H1 (cell line): Measurements from ENCODE around the gene SPINT1. TPM values are rescaled to one million over a fixed set of nuclear protein-coding genes. Genes with fewer than 3 reads are reported as not detected.

ENCODE experiments used
- CTCF ChIA-PET: fragments of 300-600 bp; sonication (Branson Sonifier 250); formaldehyde crosslinking; loops from one replicate; lab custom pipeline; 2021; ENCODE audit not compliant: partially characterized antibody; lab: Charles Lee
- POLR2A ChIA-PET: fragments of 300-600 bp; sonication (Branson Sonifier 250); formaldehyde crosslinking; loops from one replicate; lab custom pipeline; 2021; ENCODE audit warnings: inconsistent platforms; ENCODE audit not compliant: partially characterized antibody; lab: Charles Lee
- DNase-seq, 2 experiments: peaks; one replicate each; pipeline versions ENCODE4 v3.0.0 to v3.0.0-alpha.2; 2010 to 2022; ENCODE audit warnings: low spot score in 2 of 2, low read depth in 1 of 2, mixed read lengths in 1 of 2
- FAIRE-seq: peaks from 2 replicates; lab custom pipeline; 2011; peaks lifted over from hg19 to GRCh38; lab: Jason Lieb, UNC
- H2AFZ ChIP-seq: 2 replicates; pipeline ENCODE4 v1.8.1; 2012; ENCODE audit warnings: low read length, inconsistent platforms
- H2AK5ac ChIP-seq: 2 replicates; pipeline ENCODE4 v1.6.1; 2013; ENCODE audit warnings: low read depth, low read length
- H2BK120ac ChIP-seq: replicated peaks from 2 replicates; pipeline ENCODE3; 2013; ENCODE audit warnings: low read depth, low read length, inconsistent platforms
- H2BK12ac ChIP-seq: 2 replicates; pipeline ENCODE4 v1.6.1; 2013; ENCODE audit warnings: low read depth, low read length
- H2BK15ac ChIP-seq: 2 replicates; pipeline ENCODE4 v1.6.1; 2013; ENCODE audit warnings: low read length
- H2BK20ac ChIP-seq: 2 replicates; pipeline ENCODE4 v1.6.1; 2013; ENCODE audit warnings: low read length
- H2BK5ac ChIP-seq: 2 replicates; pipeline ENCODE4 v1.6.1; 2013; ENCODE audit warnings: low read depth, low read length
- H3K14ac ChIP-seq: 2 replicates; pipeline ENCODE4 v1.6.1; 2013; ENCODE audit warnings: inconsistent platforms; ENCODE audit not compliant: insufficient read length
- H3K18ac ChIP-seq: 2 replicates; pipeline ENCODE4 v1.6.1; 2013; ENCODE audit warnings: low read length; ENCODE audit errors: extremely low read depth
- H3K23ac ChIP-seq: 2 replicates; pipeline ENCODE4 v1.6.1; 2013; ENCODE audit warnings: inconsistent platforms; ENCODE audit not compliant: insufficient read length
- H3K23me2 ChIP-seq: 2 replicates; pipeline ENCODE4 v1.6.1; 2013; ENCODE audit warnings: low read depth, low read length
- H3K27ac ChIP-seq: 2 replicates; pipeline ENCODE4 v1.6.1; 2011; ENCODE audit warnings: low read depth, low read length, inconsistent platforms
- H3K27me3 ChIP-seq, 4 experiments: replicated peaks in 1 of 4; 1 replicate in 1 of 4; 2 replicates in 3 of 4; pipeline versions ENCODE4 v1.6.1 to v1.8.1; 2011 to 2013; ENCODE audit warnings: low read length in 3 of 4, mild to moderate bottlenecking in 3 of 4, inconsistent platforms in 2 of 4, mixed read lengths in 2 of 4, moderate library complexity in 1 of 4; ENCODE audit not compliant: control insufficient read depth in 3 of 4, insufficient read depth in 3 of 4; ENCODE audit errors: extremely low read depth in 1 of 4
- H3K36me3 ChIP-seq, 4 experiments: 2 replicates each; pipeline versions ENCODE4 v1.6.1 to v1.8.1; 2011 to 2013; ENCODE audit warnings: mild to moderate bottlenecking in 4 of 4, low read length in 3 of 4, moderate library complexity in 2 of 4, control low read depth in 1 of 4, inconsistent platforms in 1 of 4; ENCODE audit not compliant: insufficient read depth in 4 of 4, control insufficient read depth in 2 of 4
- H3K4ac ChIP-seq: replicated peaks from 2 replicates; pipeline ENCODE3; 2013; ENCODE audit warnings: low read length, low read depth, mixed read lengths, inconsistent platforms; ENCODE audit not compliant: insufficient read length
- H3K4me1 ChIP-seq, 4 experiments: replicated peaks in 1 of 4; 1 replicate in 1 of 4; 2 replicates in 3 of 4; pipeline versions ENCODE4 v1.6.1 to v1.8.1; 2011 to 2013; ENCODE audit warnings: low read length in 3 of 4, inconsistent platforms in 2 of 4, mixed read lengths in 1 of 4; ENCODE audit not compliant: insufficient read depth in 4 of 4, control insufficient read depth in 3 of 4
- H3K4me2 ChIP-seq, 2 experiments: 2 replicates each; pipeline versions ENCODE4 v1.6.1 to v1.8.1; 2011 to 2013; ENCODE audit warnings: low read depth in 2 of 2, low read length in 2 of 2, control low read depth in 1 of 2, inconsistent platforms in 1 of 2, mild to moderate bottlenecking in 1 of 2; ENCODE audit not compliant: insufficient read depth in 1 of 2
- H3K4me3 ChIP-seq, 4 experiments: fragments of 200-600, 300-600 bp in 1 of 4; sonication (generic), shearing (Covaris generic), sonication (Bioruptor Twin) in 1 of 4; 2 replicates each; pipeline versions ENCODE4 v1.5.1 to v1.8.1; 2011 to 2016; ENCODE audit warnings: low read length in 4 of 4, low read depth in 3 of 4, control low read depth in 2 of 4, inconsistent platforms in 2 of 4, mild to moderate bottlenecking in 2 of 4, mixed read lengths in 1 of 4, moderate library complexity in 1 of 4; ENCODE audit not compliant: insufficient read depth in 2 of 4; ENCODE audit errors: extremely low read depth in 1 of 4
- H3K56ac ChIP-seq: replicated peaks from 2 replicates; pipeline ENCODE3; 2013; ENCODE audit warnings: low read depth, mild to moderate bottlenecking, mixed read lengths, low read length, inconsistent platforms; ENCODE audit not compliant: insufficient read length
- H3K79me1 ChIP-seq: 2 replicates; pipeline ENCODE4 v1.6.1; 2013; ENCODE audit warnings: low read depth, low read length, control low read depth
- H3K79me2 ChIP-seq, 2 experiments: 2 replicates each; pipeline versions ENCODE4 v1.6.1 to v1.8.1; 2012 to 2013; ENCODE audit warnings: low read length in 2 of 2, mild to moderate bottlenecking in 2 of 2, inconsistent platforms in 1 of 2; ENCODE audit not compliant: insufficient read depth in 2 of 2, control insufficient read depth in 1 of 2
- H3K9ac ChIP-seq, 4 experiments: replicated peaks in 1 of 4; 1 replicate in 1 of 4; 2 replicates in 3 of 4; pipeline versions ENCODE4 v1.6.1 to v1.8.1; 2011 to 2013; ENCODE audit warnings: low read depth in 3 of 4, low read length in 3 of 4, control low read depth in 2 of 4, mild to moderate bottlenecking in 2 of 4, moderate library complexity in 2 of 4, inconsistent platforms in 1 of 4; ENCODE audit errors: extremely low read depth in 1 of 4
- H3K9me3 ChIP-seq, 2 experiments: 2 replicates each; pipeline versions ENCODE4 v1.6.1 to v1.8.1; 2012 to 2013; ENCODE audit warnings: mild to moderate bottlenecking in 2 of 2, moderate library complexity in 2 of 2, control low read depth in 1 of 2, inconsistent platforms in 1 of 2, low read depth in 1 of 2, low read length in 1 of 2, mixed read lengths in 1 of 2; ENCODE audit not compliant: insufficient read depth in 2 of 2
- H4K20me1 ChIP-seq, 2 experiments: replicated peaks in 1 of 2; 2 replicates each; pipeline versions ENCODE3 to v1.8.1; 2011 to 2013; ENCODE audit warnings: inconsistent platforms in 2 of 2, low read length in 2 of 2, mild to moderate bottlenecking in 1 of 2; ENCODE audit not compliant: insufficient read depth in 2 of 2, control insufficient read depth in 1 of 2
- H4K5ac ChIP-seq: 2 replicates; pipeline ENCODE4 v1.6.1; 2013; ENCODE audit warnings: low read length, low read depth, mixed read lengths, inconsistent platforms; ENCODE audit not compliant: insufficient read length
- H4K8ac ChIP-seq: 2 replicates; pipeline ENCODE4 v1.8.0; 2013; ENCODE audit warnings: mild to moderate bottlenecking, moderate library complexity, low read length, inconsistent platforms; ENCODE audit not compliant: insufficient read depth; ENCODE audit errors: extremely low read depth
- H4K91ac ChIP-seq: replicated peaks from 2 replicates; pipeline ENCODE3; 2013; ENCODE audit warnings: low read length, mixed read lengths, inconsistent platforms; ENCODE audit not compliant: insufficient read length
- JUN ChIP-seq: IDR thresholded peaks from 2 replicates; pipeline ENCODE4 v1.6.1; 2011; ENCODE audit warnings: low read depth, mild to moderate bottlenecking, improper control_type of control experiment, low read length
- NRF1 ChIP-seq: IDR thresholded peaks from 2 replicates; pipeline ENCODE4 v1.6.1; 2011; ENCODE audit warnings: mild to moderate bottlenecking, low read depth, low read length, improper control_type of control experiment
- SP2 ChIP-seq: IDR thresholded peaks from 2 replicates; pipeline ENCODE4 v1.6.1; 2012; ENCODE audit warnings: mild to moderate bottlenecking, low read length, inconsistent platforms
- WGBS, 2 experiments: shearing (Covaris generic) in 1 of 2; methylation state at CpG; one replicate each; pipeline versions ENCODE4 v1.1.6 to v1.1.7; 2013 to 2015; ENCODE audit warnings: low lambda C conversion rate in 2 of 2, mixed read lengths in 2 of 2, inconsistent platforms in 1 of 2, low coverage in 1 of 2, missing lambda C conversion rate in 1 of 2; ENCODE audit not compliant: insufficient replicate concordance in 2 of 2, insufficient coverage in 1 of 2, insufficient read length in 1 of 2; ENCODE audit errors: extremely low coverage in 1 of 2, missing lambda C conversion rate in 1 of 2; 5-methylcytosine and 5-hydroxymethylcytosine counted together
- polyA plus RNA-seq, 7 experiments: library from polyadenylated mRNA; depleted of rRNA in 3 of 7; stranded (reverse) in 5 of 7; unstranded in 2 of 7; fragments of >200 nt in 5 of 7; fragments of 200-250 nt in 2 of 7; gene quantifications; 1 replicate in 5 of 7; 2 replicates in 1 of 7; 4 replicates in 1 of 7; pipeline versions ENCODE4 v1.2.1 to v1.2.3, GENCODE V29; 2011 to 2013; ENCODE audit warnings: missing spikeins in 2 of 7, mixed read lengths in 2 of 7
- total RNA-seq: library from RNA; stranded (reverse); fragmentation: NEBNext Ultra II Directional; extraction: Animal tissue kit (Norgen Biotek cat#: 25700); gene quantifications from 2 replicates; pipeline ENCODE4 v1.2.1, GENCODE V29; 2021

SPINT1 gene
- total and polyA plus RNA-seq, 2 of the 8 experiments (the other 6 are each of a cell fraction or from before 2014, with no cell fraction given) = 117 to 155 TPM

GRCh38 chr15:40892447-40893012 is 48.7 kb downstream of the SPINT1 start:
- H2BK5ac ChIP-seq = no peak overlapping the region
- no peak overlapping the region for H2BK12ac ChIP-seq
- H3K4ac ChIP-seq = no peak overlapping the region
- no peak overlapping the region for H2BK120ac ChIP-seq
- no peak overlapping the region for H2BK15ac ChIP-seq
- H3K4me1 ChIP-seq = peaks cover 3 to 14% (median 7%) of the 10 kb centered on the region in 4 experiments; a peak in 6 of 7 replicates
- no peak overlapping the region for H3K4me3 ChIP-seq
- no peak overlapping the region for H3K18ac ChIP-seq
- ChIA-PET POLR2A (interaction anchor here (0.6 to 5.0 kb wide), 9 partner anchors 12 to 153 kb away, joined by 3 to 39 read pairs (median 4); partner anchors contain the start of gene SPINT1), CTCF (interaction anchor here (0.5 to 3.1 kb wide), 39 partner anchors 8 to 886 kb away, joined by 3 to 26 read pairs (median 5); partner anchors contain the start of genes DNAJC17, PPP1R14D, RAD51 and ZFYVE19)
- peaks cover 3% of the 10 kb centered on the region; the same call in 1 of the 2 replicates for H3K79me1 ChIP-seq
- FAIRE-seq = no peak
- TF ChIP-seq NRF1 (no peak), SP2 (no peak), JUN (no peak)
- WGBS, 2 experiments = 74% methylated on average over 2 of the region's 2 CpGs; no CpG with 5 or more reads in 1 of the 2 experiments
- H3K56ac ChIP-seq = no peak overlapping the region
- H4K5ac ChIP-seq = no peak overlapping the region
- H4K91ac ChIP-seq = no peak overlapping the region
- H3K79me2 ChIP-seq = peaks cover 0 to 12% of the 10 kb centered on the region in 2 experiments; a peak in 3 of 4 replicates
- no peak overlapping the region for H2AFZ ChIP-seq
- no peak overlapping the region; a peak in 1 of 4 replicates for H3K4me2 ChIP-seq
- H3K14ac ChIP-seq = no peak overlapping the region
- peaks cover 5% of the 10 kb centered on the region; the same call in 1 of the 2 replicates for H3K23me2 ChIP-seq
- H3K9ac ChIP-seq = no peak overlapping the region
- H3K27me3 ChIP-seq = peaks cover 0 to 8% (median 2%) of the 10 kb centered on the region in 4 experiments; a peak in 3 of 7 replicates
- no peak overlapping the region for H4K8ac ChIP-seq
- H3K9me3 ChIP-seq = no peaks in the 10 kb centered on the region
- peaks cover 0 to 10% (median 0%) of the 10 kb centered on the region in 4 experiments; a peak in 3 of 8 replicates for H3K36me3 ChIP-seq
- H2AK5ac ChIP-seq = no peak overlapping the region
- DNase-seq = no peak
- peaks cover 0 to 2% of the 10 kb centered on the region in 2 experiments for H4K20me1 ChIP-seq
- no peak overlapping the region for H2BK20ac ChIP-seq
- no peak overlapping the region for H3K27ac ChIP-seq
- H3K23ac ChIP-seq = no peak overlapping the region
